T47D (cell line): ENCODE measurements around the gene ZNF367.

Source experiments
- DNase-seq, 2 experiments: peaks; one replicate each; pipeline versions ENCODE4 v3.0.0 to v3.0.0-alpha.2; 2011 to 2012; ENCODE audit warnings: low read depth in 1 of 2, low spot score in 1 of 2
- JUND ChIP-seq: IDR thresholded peaks from 2 replicates; pipeline ENCODE4 v1.6.1; 2012; ENCODE audit warnings: low read depth
- in situ Hi-C: cut with HindIII; loops from 2 replicates; pipeline ENCODE4 v1.10.0; 2016; ENCODE audit warnings: low sequenced_read_pairs, low pct_unique_long_range_greater_than_20kb

ZNF367 gene

DNA sequence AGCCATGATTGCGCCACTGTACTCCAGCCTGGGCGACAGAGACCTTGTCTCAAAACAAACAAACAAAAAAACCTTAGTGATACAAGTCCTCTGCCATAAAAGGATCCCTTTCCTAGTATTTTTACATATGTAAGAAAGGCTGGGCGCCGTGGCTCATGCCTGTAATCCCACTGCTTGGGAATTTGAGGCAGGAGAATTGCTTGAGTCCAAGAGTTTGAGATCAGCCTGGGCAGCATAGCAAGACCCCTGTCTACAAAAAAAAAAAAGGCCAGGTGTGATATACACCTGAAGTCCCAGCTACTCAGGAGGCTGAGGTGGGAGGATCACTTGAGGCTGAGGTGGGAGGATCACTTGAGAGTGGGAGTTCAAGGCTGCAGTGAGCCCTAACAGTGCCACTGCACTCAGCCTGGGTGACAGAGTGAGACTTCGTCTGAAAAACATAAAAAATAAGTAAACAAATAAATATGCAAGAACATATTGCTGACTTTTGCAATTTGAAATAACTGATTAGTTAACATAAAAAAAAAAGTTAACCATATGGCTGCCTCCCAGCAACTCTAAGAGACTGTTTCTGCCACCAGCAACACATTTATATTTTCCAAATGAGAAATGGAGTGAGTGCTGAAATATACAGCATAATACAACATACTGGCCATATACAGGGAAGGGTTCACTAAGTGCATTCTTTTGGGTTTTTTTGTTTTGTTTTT lies 6.9 kb downstream of the ZNF367 start:
- in situ Hi-C loops, result no loop called here
- TF ChIP-seq JUND, result no peak
- no peak for DNase-seq

DNA sequence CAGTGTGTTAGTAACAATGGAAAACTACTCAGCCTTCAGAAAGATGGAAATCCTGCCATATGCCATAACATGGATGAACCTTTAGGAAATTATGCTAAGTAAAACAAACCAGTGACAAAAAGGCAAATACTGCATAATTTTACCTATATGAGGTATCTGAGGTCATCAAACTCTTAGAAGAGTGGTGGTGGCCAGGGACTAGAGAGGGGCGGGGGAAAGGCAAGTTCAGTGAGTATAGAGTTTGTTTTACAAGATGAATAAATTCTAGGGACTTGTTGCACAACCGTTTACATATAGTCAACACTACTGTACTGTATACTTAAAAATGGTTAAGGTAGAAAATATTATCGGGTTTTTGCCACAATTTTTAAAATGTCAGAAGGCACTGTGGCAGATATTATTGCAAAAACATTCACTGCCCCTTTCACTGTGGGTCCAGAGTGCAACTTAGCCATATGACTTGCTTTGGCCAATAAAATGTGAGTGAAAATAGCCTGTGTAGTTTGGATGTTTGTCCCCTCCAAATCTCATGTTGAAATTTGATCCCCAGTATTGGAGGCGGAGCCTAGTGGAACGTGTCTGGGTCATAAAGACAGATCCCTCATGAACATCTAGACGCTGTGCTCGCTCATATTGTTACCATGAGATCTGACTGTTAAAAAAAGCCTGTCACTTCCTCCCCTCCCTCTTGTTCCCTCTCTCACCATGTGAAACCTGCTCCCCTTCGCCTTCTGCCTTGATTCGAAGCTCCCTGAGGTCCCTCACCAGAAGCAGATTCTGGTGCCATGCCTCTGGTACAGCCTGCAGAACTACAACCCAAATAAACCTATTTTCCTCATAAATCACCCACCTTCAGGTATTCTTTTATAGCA lies 9.5 kb downstream of the ZNF367 start:
- in situ Hi-C loops, result no loop called here
- TF ChIP-seq JUND, result no peak

DNA sequence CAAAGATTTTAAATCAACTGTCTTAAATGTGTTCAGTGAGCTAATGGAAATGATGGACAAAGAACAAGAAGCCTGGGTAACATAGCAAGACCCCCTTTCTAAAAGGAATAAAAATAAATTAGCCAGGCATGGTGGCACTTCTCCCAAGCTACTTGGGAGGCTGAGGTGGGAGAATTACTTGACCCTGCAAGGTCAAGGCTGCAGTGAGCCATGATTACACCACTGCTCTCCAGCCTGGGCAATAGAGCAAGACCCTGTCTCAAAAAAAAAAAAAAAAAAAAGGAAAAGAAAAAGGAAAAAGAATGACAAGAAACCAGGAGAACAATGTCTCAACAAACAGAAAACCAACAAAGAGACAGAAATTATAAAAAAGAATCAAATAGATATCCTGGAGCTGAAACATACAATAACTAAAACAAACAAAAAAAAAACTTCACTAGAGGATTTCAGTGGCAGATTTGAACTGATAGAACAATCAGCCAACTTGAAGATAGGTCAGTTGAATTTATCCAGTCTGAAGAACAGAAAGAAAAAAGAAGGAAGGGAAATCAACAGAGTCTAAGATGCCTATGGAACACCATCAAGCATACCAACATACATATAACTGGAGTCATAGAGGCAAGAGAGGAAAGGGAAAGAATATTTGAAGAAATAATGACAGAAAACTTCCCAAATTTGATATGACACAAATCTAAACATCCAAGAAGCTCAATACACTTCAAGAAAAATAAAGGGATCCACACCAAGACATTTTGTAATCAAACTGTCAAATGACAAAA lies 17.8 kb downstream of the ZNF367 start:
- DNase-seq, result no peak
- TF ChIP-seq JUND, result no peak
- in situ Hi-C loops, result no loop called here

More for the DNA sequence above, 9.5 kb downstream of the ZNF367 start:
- peak in 1 of 2 experiments; percentile 49 for DNase-seq

DNA sequence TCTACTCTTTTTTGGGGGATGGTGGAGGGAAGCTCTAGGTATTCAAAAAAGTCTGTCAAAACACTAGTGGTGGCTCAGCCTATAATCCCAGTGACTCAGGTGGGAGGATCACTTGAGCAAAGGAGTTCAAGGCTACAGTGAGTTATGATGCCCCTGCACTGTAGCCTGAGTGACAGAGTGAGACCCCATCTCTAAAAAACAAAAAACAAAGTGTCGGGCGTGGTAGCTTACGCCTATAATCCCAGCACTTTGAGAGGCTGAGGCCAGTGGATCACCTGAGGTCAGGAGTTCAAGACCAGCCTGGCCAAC lies 18.9 kb downstream of the ZNF367 start:
- TF ChIP-seq JUND, result no peak
- in situ Hi-C loops, result no loop called here

DNA sequence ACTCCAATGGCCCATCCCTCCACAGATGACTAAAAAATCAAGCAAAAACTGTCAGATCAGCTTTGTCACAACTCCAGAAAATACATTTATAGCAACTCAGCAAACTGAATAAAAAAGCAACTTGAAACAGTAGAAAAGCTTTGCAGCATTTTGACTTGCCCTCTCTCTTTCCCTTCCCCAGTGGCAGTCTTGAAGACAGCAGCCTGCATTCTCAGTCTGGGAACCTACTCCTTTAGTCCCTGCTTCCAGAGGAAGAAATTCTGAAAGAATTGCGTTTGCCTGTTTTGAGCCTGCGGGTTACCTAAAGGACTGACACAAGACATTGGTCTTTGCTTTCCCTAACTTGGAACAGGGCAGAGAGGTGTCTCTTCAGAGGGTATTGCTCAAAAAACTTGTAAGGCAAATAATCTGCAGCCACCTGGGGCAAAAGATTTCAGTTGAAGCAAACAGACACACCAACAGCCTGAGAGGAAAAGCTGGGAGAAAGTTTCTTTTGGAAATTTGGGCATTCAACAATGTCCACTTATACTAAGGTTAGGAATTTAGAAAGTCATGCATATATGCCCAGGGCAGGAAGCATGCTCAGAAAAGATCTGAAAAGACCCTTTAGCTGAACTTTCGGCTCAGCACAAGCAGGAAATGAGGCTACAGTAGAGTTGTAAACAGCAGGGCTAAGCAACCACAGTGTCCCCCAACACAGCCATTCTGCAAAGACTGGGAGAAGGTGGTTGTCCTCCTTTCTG lies 19.4 kb downstream of the ZNF367 start:
- DNase-seq, result no peak
- TF ChIP-seq JUND, result no peak
- in situ Hi-C loops, result no loop called here

More for the DNA sequence above, 18.9 kb downstream of the ZNF367 start:
- no peak for DNase-seq

DNA sequence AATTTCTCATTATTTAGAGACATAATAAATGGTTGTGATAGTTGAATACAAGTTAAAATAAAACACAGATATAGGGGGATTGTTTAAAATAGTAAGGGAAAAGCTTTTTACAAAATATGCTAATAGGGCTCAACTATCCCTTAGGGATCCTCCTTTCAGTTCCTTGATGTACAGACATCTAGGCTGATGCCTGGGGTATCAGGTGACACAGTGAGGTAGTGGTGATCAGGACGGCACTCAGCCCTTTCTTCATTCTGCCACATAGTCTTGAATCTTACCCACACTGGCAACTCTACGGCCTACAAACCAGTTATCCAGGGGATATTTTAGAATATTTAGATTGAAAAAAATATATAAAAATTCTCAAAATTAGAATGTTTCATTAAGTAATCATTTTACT lies 22.2 kb downstream of the ZNF367 start:
- TF ChIP-seq JUND, result no peak
- in situ Hi-C loops, result no loop called here
- DNase-seq, result no peak

DNA sequence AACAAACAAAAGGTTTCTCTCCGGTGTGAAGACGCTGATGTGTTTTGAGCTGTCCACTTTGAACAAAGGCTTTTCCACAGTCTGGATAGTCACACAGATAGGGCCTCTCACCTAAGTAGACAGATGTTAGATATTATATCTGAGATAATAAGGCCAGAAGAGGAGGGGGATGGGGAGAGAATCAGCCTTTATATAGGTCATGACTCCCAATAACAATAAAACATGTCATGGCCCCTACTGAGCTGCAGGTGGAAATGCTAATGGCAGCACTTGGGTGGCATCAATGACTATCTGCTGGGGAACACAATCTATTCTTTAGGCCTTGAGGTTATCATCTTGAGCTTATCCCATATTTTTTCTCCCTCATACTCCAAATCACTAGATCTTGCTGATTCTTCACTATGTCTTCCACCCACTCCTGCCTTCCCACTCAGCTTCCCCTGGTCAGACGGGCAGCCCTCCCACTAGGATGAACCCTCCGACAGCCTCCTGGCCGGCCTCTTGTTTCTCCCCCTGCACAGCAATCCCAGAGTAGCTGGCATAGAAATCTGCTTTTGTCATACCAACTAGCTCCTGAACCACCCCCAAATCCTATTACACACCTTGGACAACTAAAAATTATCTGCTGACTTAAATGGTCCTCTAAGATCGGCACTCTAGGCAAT lies 23.2 kb downstream of the ZNF367 start:
- DNase-seq, result no peak
- in situ Hi-C loops, result no loop called here
- TF ChIP-seq JUND, result no peak

DNA sequence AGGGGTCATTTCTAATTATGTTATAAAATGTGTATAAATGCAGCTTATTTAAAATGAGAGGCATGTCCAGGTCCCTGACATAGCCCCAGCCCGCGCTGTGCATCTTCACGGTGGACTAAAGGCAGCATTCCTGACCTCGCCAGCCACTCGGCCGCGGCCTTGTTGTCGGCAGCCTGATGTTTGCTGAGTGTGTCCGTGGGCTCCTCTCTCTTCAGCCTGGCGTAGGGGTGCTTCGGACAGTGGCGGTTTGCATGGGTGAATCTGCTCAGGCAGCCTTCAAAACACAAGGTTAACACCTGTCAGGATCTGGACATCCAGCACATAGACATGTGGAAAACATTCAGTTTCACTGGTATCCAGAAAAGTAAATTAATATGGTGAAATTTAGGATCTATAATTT lies 25.9 kb downstream of the ZNF367 start:
- no peak for TF ChIP-seq JUND
- no peak for DNase-seq
- in situ Hi-C loops, result no loop called here

DNA sequence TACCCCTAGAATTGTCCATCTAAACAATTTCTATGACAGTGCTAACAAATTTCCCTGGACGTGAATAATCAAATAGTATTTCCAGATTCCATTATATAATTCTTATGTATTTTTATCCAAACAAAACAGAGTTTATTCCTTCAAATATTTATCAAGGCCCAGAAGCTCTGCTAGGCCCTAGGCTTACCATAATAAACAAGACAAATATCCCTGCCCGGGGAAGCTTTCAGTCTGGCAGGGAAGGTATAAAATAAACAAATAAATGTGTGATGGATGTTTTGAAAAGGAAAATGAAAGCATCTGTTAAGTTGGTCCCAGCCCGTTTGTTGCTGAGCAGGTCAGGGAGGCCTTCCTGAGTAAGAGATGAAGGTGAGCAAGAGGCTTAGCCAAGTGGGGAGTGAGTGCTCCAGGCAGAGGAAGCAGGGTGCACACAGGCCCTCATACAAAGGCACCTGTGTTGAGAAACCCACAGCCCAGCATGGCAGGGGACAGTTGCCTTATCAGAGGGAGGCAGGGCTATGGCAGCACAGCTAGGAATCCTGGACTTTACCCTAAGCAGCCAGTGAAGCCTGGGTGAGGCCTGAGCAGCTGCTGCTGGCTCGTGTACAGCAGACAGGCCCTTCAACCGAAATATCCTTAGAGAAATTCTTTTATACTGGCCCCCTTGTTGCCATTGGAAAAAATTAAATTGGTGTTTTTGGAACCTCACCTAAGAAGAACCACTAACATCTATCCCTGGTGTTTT lies 27.0 kb downstream of the ZNF367 start:
- in situ Hi-C loops, result no loop called here
- TF ChIP-seq JUND, result no peak
- no peak for DNase-seq

DNA sequence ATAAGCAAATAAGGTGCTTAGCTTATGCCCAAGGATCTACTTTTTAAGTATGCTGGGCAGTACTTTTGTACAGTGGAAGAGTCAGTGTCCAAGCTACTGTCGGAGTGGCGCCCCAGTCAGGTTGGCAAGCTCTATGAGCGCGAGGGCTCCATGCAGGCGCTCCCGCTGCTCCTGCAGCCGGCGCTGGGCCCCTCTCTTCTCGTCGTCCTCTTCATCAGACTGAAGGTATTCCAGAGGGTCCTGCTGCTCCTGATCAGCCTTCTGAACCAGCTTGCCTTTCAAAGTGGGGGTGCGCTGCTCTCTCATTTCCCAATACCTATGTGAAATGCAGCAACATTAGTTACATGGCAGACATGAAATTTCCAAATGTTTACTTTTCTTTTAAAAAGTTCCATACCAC lies 30.0 kb downstream of the ZNF367 start:
- in situ Hi-C loops, result no loop called here
- DNase-seq, result no peak
- TF ChIP-seq JUND, result no peak

DNA sequence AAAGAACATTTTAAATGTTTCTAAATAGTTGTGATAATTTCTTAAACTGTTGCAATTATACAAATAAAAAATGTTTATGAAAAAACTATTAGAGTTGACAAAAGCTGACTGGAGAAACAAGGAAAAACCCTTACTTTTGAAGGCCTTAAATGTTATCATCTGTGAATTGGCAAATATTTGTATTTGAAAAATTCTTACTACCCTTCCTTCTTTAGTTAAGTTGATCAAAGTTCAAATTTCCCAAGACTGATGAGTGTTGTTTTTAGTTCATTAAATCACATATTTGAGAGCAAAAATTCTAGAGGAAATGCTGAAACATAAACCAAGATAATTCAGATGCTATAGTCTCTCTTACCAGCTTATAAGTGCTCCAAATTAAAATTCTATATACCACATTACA lies 32.0 kb downstream of the ZNF367 start:
- DNase-seq, result no peak
- in situ Hi-C loops, result no loop called here
- no peak for TF ChIP-seq JUND
